IMR-90 (cell line): Measurements from ENCODE around the gene SNRNP27. TPM values are rescaled to one million over a fixed set of nuclear protein-coding genes. Genes with fewer than 3 reads are reported as not detected.

Source experiments
- ATAC-seq: fragments of 200-7000 bp; cut with Tn5 transposase; 2 replicates; pipeline ENCODE4 v1.9.1; 2020; ENCODE audit warnings: low read depth, mild to moderate bottlenecking, moderate library complexity
- BruUV-seq: library from RNA; stranded (reverse); fragments of 400-500 nt; replicated peaks from 2 replicates; lab custom pipeline; 2021; lab: Mats Ljungman, UMichigan
- CTCF ChIA-PET: fragments of 300-600 bp; formaldehyde crosslinking; extraction: SDS; loops from one replicate; lab custom pipeline; 2021; ENCODE audit warnings: antibody characterized with exemption; lab: Yijun Ruan, JAX
- POLR2A ChIA-PET: fragments of 300-600 bp; sonication (Branson Sonifier 250); formaldehyde crosslinking; loops from one replicate; lab custom pipeline; 2022; ENCODE audit warnings: antibody characterized with exemption; ENCODE audit not compliant: unreplicated experiment; lab: Charles Lee
- DNase-seq: peaks from one replicate; pipeline ENCODE4 v3.0.0; 2013
- H2AFZ ChIP-seq: replicated peaks from 2 replicates; pipeline ENCODE3; 2013; ENCODE audit warnings: low read length, mild to moderate bottlenecking; ENCODE audit not compliant: poor library complexity
- H2AK5ac ChIP-seq: 2 replicates; pipeline ENCODE4 v1.6.1; 2013; ENCODE audit warnings: low read depth, low read length, inconsistent platforms
- H2AK9ac ChIP-seq: replicated peaks from 2 replicates; pipeline ENCODE3; 2013; ENCODE audit warnings: mild to moderate bottlenecking, low read depth, low read length, moderate library complexity; ENCODE audit not compliant: poor library complexity
- H2BK120ac ChIP-seq: 2 replicates; pipeline ENCODE4 v1.6.1; 2013; ENCODE audit warnings: low read depth, low read length, inconsistent platforms
- H2BK15ac ChIP-seq: 3 replicates; pipeline ENCODE4 v1.6.1; 2013; ENCODE audit warnings: low read depth, low read length, inconsistent platforms
- H2BK20ac ChIP-seq: 2 replicates; pipeline ENCODE4 v1.6.1; 2013; ENCODE audit warnings: low read depth, mild to moderate bottlenecking, inconsistent platforms, low read length, moderate library complexity
- H2BK5ac ChIP-seq: 2 replicates; pipeline ENCODE4 v1.6.1; 2013; ENCODE audit warnings: mild to moderate bottlenecking, low read depth, low read length, inconsistent platforms; ENCODE audit not compliant: poor library complexity, severe bottlenecking
- H3K14ac ChIP-seq: replicated peaks from 2 replicates; pipeline ENCODE4 v1.6.1; 2013; ENCODE audit warnings: low read depth, low read length, inconsistent platforms
- H3K18ac ChIP-seq: 2 replicates; pipeline ENCODE4 v1.6.1; 2013; ENCODE audit warnings: low read depth, low read length, control low read depth
- H3K23ac ChIP-seq: 2 replicates; pipeline ENCODE4 v1.6.1; 2013; ENCODE audit warnings: low read depth, low read length, inconsistent platforms
- H3K27ac ChIP-seq: 2 replicates; pipeline ENCODE4 v1.5.1; 2013; ENCODE audit warnings: mild to moderate bottlenecking, control low read depth, low read length; ENCODE audit not compliant: insufficient read depth
- H3K27me3 ChIP-seq: 2 replicates; pipeline ENCODE4 v1.6.1; 2013; ENCODE audit warnings: low read length; ENCODE audit not compliant: control insufficient read depth, insufficient read depth
- H3K36me3 ChIP-seq: 2 replicates; pipeline ENCODE4 v1.6.1; 2013; ENCODE audit warnings: low read length, mixed read lengths; ENCODE audit not compliant: control insufficient read depth, insufficient read depth
- H3K4ac ChIP-seq: 2 replicates; pipeline ENCODE4 v1.6.1; 2013; ENCODE audit warnings: low read depth, low read length, inconsistent platforms
- H3K4me1 ChIP-seq: 2 replicates; pipeline ENCODE4 v1.6.1; 2013; ENCODE audit warnings: low read length, mixed read lengths; ENCODE audit not compliant: control insufficient read depth, insufficient read depth
- H3K4me2 ChIP-seq: 2 replicates; pipeline ENCODE4 v1.6.1; 2013; ENCODE audit warnings: low read depth, mild to moderate bottlenecking, control low read depth, low read length, moderate library complexity
- H3K4me3 ChIP-seq: 2 replicates; pipeline ENCODE4 v1.5.1; 2013; ENCODE audit warnings: low read depth, mild to moderate bottlenecking, control low read depth, low read length, moderate library complexity; ENCODE audit not compliant: insufficient read depth
- H3K56ac ChIP-seq: 2 replicates; pipeline ENCODE4 v1.6.1; 2013; ENCODE audit warnings: low read length, inconsistent platforms; ENCODE audit not compliant: insufficient read depth; ENCODE audit errors: extremely low read depth
- H3K79me1 ChIP-seq, 2 experiments: 2 replicates each; pipeline ENCODE4 v1.6.1; 2013; ENCODE audit warnings: low read length in 2 of 2, inconsistent platforms in 1 of 2, low read depth in 1 of 2
- H3K9ac ChIP-seq: 2 replicates; pipeline ENCODE4 v1.6.1; 2013; ENCODE audit warnings: low read depth, low read length, control low read depth
- H3K9me1 ChIP-seq: 2 replicates; pipeline ENCODE4 v1.6.1; 2013; ENCODE audit warnings: low read length, inconsistent platforms; ENCODE audit not compliant: insufficient read depth
- H3K9me3 ChIP-seq: 2 replicates; pipeline ENCODE4 v1.6.1; 2013; ENCODE audit warnings: low read length; ENCODE audit not compliant: control insufficient read depth, insufficient read depth
- H4K20me1 ChIP-seq: 2 replicates; pipeline ENCODE4 v1.6.1; 2013; ENCODE audit warnings: low read length, inconsistent platforms; ENCODE audit not compliant: insufficient read depth
- H4K5ac ChIP-seq: 2 replicates; pipeline ENCODE4 v1.6.1; 2013; ENCODE audit warnings: mild to moderate bottlenecking, low read depth, low read length, control low read depth
- H4K8ac ChIP-seq, 2 experiments: 2 replicates each; pipeline ENCODE4 v1.6.1; 2013; ENCODE audit warnings: low read depth in 2 of 2, low read length in 2 of 2, control low read depth in 1 of 2, inconsistent platforms in 1 of 2
- H4K91ac ChIP-seq: 2 replicates; pipeline ENCODE4 v1.6.1; 2013; ENCODE audit warnings: low read depth, low read length, inconsistent platforms; ENCODE audit not compliant: insufficient read depth
- BHLHE40 ChIP-seq: fragments of 150-350 bp; IDR thresholded peaks from 2 replicates; pipeline ENCODE4 v1.6.1; 2016; ENCODE audit warnings: mild to moderate bottlenecking, low read depth, low read length
- CEBPB ChIP-seq: IDR thresholded peaks from 2 replicates; pipeline ENCODE4 v1.6.1; 2012; ENCODE audit warnings: low read depth, low read length, improper control_type of control experiment
- CHD1 ChIP-seq: IDR thresholded peaks from 2 replicates; pipeline ENCODE4 v1.6.1; 2012; ENCODE audit warnings: low read depth, low read length, improper control_type of control experiment
- FOS ChIP-seq: fragments of 150-350 bp; IDR thresholded peaks from 2 replicates; pipeline ENCODE4 v1.6.1; 2016; ENCODE audit warnings: low read depth, low read length
- MAFK ChIP-seq: IDR thresholded peaks from 2 replicates; pipeline ENCODE4 v1.6.1; 2012; ENCODE audit warnings: low read depth, low read length, improper control_type of control experiment
- MAZ ChIP-seq: IDR thresholded peaks from 2 replicates; pipeline ENCODE4 v1.6.1; 2012; ENCODE audit warnings: low read depth, mild to moderate bottlenecking, low read length, improper control_type of control experiment, moderate library complexity, borderline replicate concordance
- MXI1 ChIP-seq: IDR thresholded peaks from 2 replicates; pipeline ENCODE4 v1.6.1; 2012; ENCODE audit warnings: low read depth, mild to moderate bottlenecking, low read length, moderate library complexity, borderline replicate concordance
- NFE2L2 ChIP-seq: fragments of 150-350 bp; IDR thresholded peaks from 2 replicates; pipeline ENCODE4 v1.6.1; 2016; ENCODE audit warnings: low read depth, mild to moderate bottlenecking, low read length
- POLR2A ChIP-seq: IDR thresholded peaks from 2 replicates; pipeline ENCODE4 v1.6.1; 2012; ENCODE audit warnings: mild to moderate bottlenecking, low read depth, low read length
- RAD21 ChIP-seq: IDR thresholded peaks from 2 replicates; pipeline ENCODE4 v1.6.1; 2012; ENCODE audit warnings: low read length, improper control_type of control experiment
- RCOR1 ChIP-seq: IDR thresholded peaks from 2 replicates; pipeline ENCODE4 v1.6.1; 2012; ENCODE audit warnings: mild to moderate bottlenecking, low read length, improper control_type of control experiment; ENCODE audit not compliant: insufficient replicate concordance
- RFX5 ChIP-seq: IDR thresholded peaks from 2 replicates; pipeline ENCODE4 v1.8.0; 2012; ENCODE audit warnings: low read depth, mild to moderate bottlenecking, low read length, moderate library complexity
- SMC3 ChIP-seq: fragments of 150-350 bp; IDR thresholded peaks from 2 replicates; pipeline ENCODE4 v1.6.1; 2016; ENCODE audit warnings: low read depth, mild to moderate bottlenecking, antibody characterized with exemption, low read length, moderate library complexity
- WGBS, 2 experiments: methylation state at CpG; one replicate each; pipeline versions ENCODE4 v1.1.5 to v1.1.7; 2013; ENCODE audit warnings: missing lambda C conversion rate in 2 of 2; ENCODE audit not compliant: insufficient read length in 1 of 2; ENCODE audit errors: extremely low coverage in 2 of 2; 5-methylcytosine and 5-hydroxymethylcytosine counted together
- dilution Hi-C: fragments of 300-500 bp; cut with HindIII; formaldehyde crosslinking; loops from one replicate; pipeline ENCODE4 v1.14.3; 2018; ENCODE audit warnings: low sequenced_read_pairs; ENCODE audit not compliant: unreplicated experiment
- in situ Hi-C: fragments of 300-500 bp; cut with MboI; formaldehyde crosslinking; loops from 3 replicates; pipeline ENCODE4 v1.14.3; 2019; ENCODE audit warnings: low sequenced_read_pairs, inconsistent platforms, mixed read lengths
- intact Hi-C: fragments of 100-400 bp; cut with micrococcal nuclease; formaldehyde crosslinking; loops from 2 replicates; pipeline ENCODE4 v1.10.0; 2022
- polyA plus RNA-seq, 3 experiments: library from polyadenylated mRNA; depleted of rRNA; stranded (reverse); fragments of >200 nt; gene quantifications; 2 replicates each; pipeline ENCODE4 v1.2.3, GENCODE V29; 2012; ENCODE audit warnings: low replicate concordance in 1 of 3
- total RNA-seq: library from RNA; depleted of rRNA; stranded (reverse); fragments of >200 nt; gene quantifications from 2 replicates; pipeline ENCODE4 v1.2.3, GENCODE V29; 2012
- TF ChIP-seq, protein P1 (sequence below): fragments of 150-350 bp; IDR thresholded peaks from 2 replicates; pipeline ENCODE4 v1.6.1; 2017; ENCODE audit warnings: mild to moderate bottlenecking, antibody characterized with exemption, low read length, low read depth
- TF ChIP-seq, protein P2 (sequence below): fragments of 150-350 bp; IDR thresholded peaks from 2 replicates; pipeline ENCODE4 v1.6.1; 2016; ENCODE audit warnings: low read depth, mild to moderate bottlenecking, low read length, moderate library complexity, borderline replicate concordance

The SNRNP27 gene
- total and polyA plus RNA-seq, 2 of the 4 experiments (the other 2 are of a cell fraction), result 8.8 to 48.3 TPM

DNA sequence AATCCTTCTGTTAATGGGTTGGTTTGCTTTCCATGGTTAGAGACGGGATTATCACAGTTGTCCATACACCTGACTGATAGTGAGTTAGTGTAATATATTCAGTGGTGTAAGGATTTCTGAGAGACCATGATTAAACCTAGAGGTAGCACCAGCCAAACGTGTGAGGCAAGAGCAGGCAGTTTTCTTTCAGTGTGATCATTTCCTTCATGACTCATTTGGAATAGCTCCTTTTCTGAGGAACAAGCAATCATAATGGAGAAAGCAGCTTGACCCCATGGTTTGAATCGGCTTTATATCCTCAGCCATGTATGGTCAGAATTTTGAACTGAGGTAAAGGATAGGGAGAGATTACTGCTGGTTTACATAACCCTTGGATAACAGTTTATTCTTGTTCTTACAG is 24.1 kb downstream of the SNRNP27 start:
- Histone ChIP-seq H3K79me1 (peaks cover 8 to 21% of the 10 kb centered on the region in 2 experiments; a peak in 3 of 4 replicates), H4K5ac (no peak overlapping the region; the same call in 1 of the 2 replicates), H3K4me2 (peak overlapping the region; percentile 44; the same call in 1 of the 2 replicates), H2BK20ac (0 out of 2 replicates have a peak overlapping the region, but pooled peaks have one; percentile 9), H2BK15ac (0 out of 3 replicates have a peak overlapping the region, but pooled peaks have one; percentile 17), H3K23ac (peak overlapping the region; percentile 30), H3K18ac (peak overlapping the region; percentile 70; the same call in 1 of the 2 replicates), H2AK5ac (no peak overlapping the region), H3K9me3 (no peaks in the 10 kb centered on the region), H3K27me3 (no peaks in the 10 kb centered on the region), H4K91ac (no peak overlapping the region), H2BK120ac (peak overlapping the region; percentile 5; the same call in 1 of the 2 replicates), H3K9ac (peak overlapping the region; percentile 27; the same call in 1 of the 2 replicates), H3K27ac (no peak overlapping the region; the same call in 1 of the 2 replicates), H4K8ac (peak overlapping the region in 1 of 2 experiments; percentile 67; a peak in 2 of 4 replicates), H3K4me3 (no peak overlapping the region), H3K9me1 (no peaks in the 10 kb centered on the region), H2AFZ (peak overlapping the region; percentile 21), H3K4ac (no peak overlapping the region; the same call in 1 of the 2 replicates), H3K14ac (peak overlapping the region; percentile 11; the same call in 1 of the 2 replicates), H2AK9ac (no peak overlapping the region), H3K36me3 (peaks cover 4% of the 10 kb centered on the region), H2BK5ac (peak overlapping the region; percentile 72), H3K56ac (peak overlapping the region; percentile 12; the same call in 1 of the 2 replicates), H4K20me1 (no peaks in the 10 kb centered on the region), H3K4me1 (no peaks in the 10 kb centered on the region; the same call in 1 of the 2 replicates)
- no TSS peak for BruUV-seq
- DNase-seq (peak; percentile 93), ATAC-seq (no peak)
- in situ Hi-C loops, result loop anchor here (5.0 to 25.0 kb wide), 3 partner anchors 154 to 319 kb away; partner anchors contain the start of gene TIA1
- POLR2A ChIA-PET, result no interaction called here
- dilution Hi-C loops, result no loop called here
- CTCF ChIA-PET, result no interaction called here
- intact Hi-C loops, result loop anchor here (2.0 kb wide), 1 partner anchor 17 kb away; no protein-coding TSS in a partner anchor
- whole genome bisulfite sequencing, 2 experiments, result 60% methylated on average over 1 of the region's 3 CpGs; no CpG with 5 or more reads in 1 of the 2 experiments
- TF ChIP-seq CEBPB, result peak; percentile 96
- TF ChIP-seq POLR2A, result no peak
- no peak for TF ChIP-seq MAZ
- TF ChIP-seq, protein P1, sequence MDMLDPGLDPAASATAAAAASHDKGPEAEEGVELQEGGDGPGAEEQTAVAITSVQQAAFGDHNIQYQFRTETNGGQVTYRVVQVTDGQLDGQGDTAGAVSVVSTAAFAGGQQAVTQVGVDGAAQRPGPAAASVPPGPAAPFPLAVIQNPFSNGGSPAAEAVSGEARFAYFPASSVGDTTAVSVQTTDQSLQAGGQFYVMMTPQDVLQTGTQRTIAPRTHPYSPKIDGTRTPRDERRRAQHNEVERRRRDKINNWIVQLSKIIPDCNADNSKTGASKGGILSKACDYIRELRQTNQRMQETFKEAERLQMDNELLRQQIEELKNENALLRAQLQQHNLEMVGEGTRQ, result no peak
- peak; percentile 69; the same call in 1 of the 2 replicates for TF ChIP-seq FOS
- TF ChIP-seq, protein P2, sequence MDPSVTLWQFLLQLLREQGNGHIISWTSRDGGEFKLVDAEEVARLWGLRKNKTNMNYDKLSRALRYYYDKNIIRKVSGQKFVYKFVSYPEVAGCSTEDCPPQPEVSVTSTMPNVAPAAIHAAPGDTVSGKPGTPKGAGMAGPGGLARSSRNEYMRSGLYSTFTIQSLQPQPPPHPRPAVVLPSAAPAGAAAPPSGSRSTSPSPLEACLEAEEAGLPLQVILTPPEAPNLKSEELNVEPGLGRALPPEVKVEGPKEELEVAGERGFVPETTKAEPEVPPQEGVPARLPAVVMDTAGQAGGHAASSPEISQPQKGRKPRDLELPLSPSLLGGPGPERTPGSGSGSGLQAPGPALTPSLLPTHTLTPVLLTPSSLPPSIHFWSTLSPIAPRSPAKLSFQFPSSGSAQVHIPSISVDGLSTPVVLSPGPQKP, result no peak
- TF ChIP-seq CHD1, result no peak
- no peak for TF ChIP-seq NFE2L2
- TF ChIP-seq RAD21, result peak; percentile 21
- TF ChIP-seq RCOR1, result no peak
- TF ChIP-seq RFX5, result no peak
- no peak; the same call in 1 of the 2 replicates for TF ChIP-seq SMC3
- peak; percentile 29; the same call in 1 of the 2 replicates for TF ChIP-seq MAFK
- no peak for TF ChIP-seq MXI1
- no peak for TF ChIP-seq BHLHE40
